GM18858 (cell line): Measurements from ENCODE around the gene SREBF2.
A peak's percentile ranks its signal among the peaks of the same experiment; 100 is the strongest.
"Not testable (repeated sequence)": the region's sequence is repeated elsewhere in the genome, so short reads cannot be mapped to it uniquely, and the experiment has no call there.

Experiments used
- ATAC-seq: cut with Tn5 transposase; IDR thresholded peaks from one replicate; pipeline ENCODE4 v1.9.1; 2021; ENCODE audit not compliant: unreplicated experiment

SREBF2 gene

DNA sequence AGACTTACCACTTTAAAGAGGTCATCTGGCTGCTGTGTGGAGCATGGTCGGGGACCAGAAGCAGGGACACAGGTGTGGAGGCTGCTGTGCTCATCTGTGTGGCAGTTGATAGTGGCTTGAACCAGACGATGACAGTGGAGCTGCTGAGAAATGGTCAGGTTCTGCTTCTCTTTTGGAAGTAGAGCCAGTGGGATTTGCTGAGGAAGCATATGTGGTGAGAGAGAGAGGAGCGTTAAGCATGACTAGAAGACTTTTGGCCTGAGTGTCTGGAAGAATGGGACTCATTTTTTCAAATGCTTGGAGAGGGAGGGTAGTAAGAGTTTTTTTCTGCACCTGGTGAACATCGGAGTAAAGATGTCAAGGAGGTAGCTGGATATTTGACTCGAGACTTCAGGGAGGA, 12.5 kb upstream of the SREBF2 start:
- no peak for ATAC-seq

DNA sequence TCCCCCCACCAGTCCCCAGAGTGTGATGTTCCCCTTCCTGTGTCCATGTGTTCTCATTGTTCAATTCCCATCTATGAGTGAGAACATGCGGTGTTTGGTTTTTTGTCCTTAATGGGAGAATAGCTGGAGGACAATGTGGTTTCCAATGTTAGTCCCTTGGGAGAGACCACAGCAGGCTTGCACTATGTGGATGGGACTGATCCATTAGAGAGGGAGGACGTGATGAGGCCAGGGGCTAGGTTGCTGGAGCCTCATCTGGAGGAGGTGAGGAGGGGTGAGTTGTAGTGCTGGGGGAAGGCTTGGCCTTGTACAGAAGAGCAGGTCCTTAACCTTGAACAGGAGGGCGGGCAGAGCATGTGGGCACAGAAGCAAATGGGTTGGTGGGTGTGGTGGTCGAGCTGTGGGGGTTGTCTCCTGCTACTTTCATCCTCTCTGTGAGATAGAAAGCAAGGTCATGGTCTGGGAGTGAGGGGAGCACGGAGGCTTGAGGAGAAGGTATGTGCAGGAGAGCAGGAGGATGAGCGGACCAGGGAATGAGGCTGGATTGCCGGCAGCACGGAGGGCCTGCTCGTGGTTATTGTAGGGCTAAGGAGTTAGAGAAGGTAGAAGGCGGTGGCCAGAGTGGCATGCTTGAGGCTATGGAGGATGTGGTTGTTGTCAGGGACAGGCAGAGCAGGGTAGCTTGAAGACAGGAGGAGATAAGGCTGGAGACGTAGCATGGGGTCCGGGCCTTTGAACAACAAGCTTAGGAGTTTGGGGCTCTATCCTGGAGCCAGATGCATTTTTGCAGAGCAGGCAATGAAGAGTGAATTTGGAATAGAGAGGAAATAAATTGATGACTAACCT, 11.2 kb upstream of the SREBF2 start:
- ATAC-seq = no peak

DNA sequence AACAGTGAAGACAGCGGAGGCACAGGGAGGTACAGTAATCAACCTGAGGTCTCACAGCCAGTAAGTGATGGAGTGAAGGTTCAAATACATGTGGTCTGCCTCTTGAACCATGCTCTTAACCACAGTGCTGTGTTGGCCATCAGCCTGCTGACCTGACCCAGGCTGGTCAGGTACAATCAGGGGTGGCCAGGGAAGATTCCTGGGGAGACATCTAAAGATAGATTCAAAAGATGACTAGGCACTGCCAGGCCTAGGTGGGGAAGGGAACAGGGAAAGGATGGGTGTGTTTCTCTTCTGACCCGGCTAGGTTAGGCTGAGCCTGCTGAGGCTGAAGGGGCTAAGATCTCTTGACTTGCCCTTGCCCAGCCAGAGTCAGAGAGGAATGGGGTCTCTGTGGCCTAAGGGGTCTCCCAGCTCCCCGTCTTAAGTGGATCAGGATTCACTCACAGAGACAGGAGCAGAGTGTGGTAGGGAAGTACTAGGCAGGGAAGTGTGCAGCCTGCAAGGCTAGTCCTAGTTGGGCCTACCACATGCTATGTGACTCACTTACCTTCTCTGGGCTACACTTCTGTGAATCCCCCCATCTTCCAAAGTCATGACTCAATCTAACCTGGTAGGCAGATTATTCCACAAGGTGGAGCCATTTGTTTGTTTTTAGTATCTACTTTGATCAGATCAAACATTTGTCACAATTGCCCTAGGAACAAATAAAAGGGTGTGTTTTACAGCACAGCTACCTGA, 10.4 kb upstream of the SREBF2 start:
- ATAC-seq = no peak

DNA sequence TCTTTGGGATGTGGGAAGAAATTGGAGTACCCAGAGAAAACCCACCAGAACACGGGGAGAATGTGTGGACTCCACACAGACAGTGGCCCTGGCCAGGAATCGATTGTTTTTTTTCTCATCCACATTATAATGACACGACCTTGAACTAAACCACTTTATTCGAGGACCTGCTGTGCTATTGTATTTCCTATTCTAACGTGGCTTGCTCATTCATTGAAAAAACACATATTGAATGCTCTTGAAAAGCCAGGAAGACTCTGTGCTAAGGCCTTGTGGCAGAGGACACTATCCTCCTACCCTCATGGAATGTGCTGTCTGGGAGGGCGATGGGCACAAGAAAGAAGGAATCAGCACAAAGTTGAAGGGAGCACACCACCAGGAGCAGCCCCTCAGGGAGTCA, 9.1 kb upstream of the SREBF2 start:
- no peak for ATAC-seq

DNA sequence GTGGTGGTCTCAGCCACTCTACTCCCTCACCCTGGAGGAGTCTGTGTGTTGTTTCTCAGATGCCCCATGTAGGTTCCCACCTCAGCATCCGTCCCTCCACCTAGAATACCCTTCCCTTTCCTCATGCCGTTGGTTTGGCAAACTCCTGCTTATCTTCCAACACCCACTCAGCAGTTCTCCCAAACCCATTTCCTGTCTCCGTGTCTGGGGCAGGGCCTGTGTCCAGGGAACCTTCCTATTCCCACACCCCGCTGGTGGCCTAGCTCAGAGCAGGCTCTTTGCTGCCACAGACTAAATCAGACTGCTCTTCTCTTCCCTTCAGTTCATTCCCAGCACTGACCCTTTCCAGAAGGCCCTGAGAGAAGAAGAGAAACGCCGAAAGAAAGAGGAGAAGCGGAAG, 7.5 kb upstream of the SREBF2 start:
- ATAC-seq = no peak

DNA sequence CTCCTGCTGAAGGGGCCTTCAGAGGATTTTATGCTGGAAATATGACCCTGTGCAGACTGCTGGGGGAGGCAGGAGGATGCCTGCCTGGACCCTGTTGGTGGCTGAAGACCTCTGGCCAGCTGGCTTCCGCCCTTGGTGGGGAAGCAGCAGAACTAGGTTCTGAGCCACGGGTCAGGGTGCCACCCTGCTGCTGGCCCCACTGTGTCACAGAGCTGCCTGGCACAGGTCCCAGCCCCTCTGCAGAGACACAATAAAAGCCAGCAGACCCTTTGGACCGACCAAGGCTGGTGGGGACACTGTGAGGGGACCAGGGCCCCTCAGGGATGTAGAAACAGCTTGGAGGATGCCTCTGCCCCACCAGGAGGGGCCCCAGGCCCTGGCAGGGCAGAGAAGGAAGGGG, 6.9 kb upstream of the SREBF2 start:
- no peak for ATAC-seq

DNA sequence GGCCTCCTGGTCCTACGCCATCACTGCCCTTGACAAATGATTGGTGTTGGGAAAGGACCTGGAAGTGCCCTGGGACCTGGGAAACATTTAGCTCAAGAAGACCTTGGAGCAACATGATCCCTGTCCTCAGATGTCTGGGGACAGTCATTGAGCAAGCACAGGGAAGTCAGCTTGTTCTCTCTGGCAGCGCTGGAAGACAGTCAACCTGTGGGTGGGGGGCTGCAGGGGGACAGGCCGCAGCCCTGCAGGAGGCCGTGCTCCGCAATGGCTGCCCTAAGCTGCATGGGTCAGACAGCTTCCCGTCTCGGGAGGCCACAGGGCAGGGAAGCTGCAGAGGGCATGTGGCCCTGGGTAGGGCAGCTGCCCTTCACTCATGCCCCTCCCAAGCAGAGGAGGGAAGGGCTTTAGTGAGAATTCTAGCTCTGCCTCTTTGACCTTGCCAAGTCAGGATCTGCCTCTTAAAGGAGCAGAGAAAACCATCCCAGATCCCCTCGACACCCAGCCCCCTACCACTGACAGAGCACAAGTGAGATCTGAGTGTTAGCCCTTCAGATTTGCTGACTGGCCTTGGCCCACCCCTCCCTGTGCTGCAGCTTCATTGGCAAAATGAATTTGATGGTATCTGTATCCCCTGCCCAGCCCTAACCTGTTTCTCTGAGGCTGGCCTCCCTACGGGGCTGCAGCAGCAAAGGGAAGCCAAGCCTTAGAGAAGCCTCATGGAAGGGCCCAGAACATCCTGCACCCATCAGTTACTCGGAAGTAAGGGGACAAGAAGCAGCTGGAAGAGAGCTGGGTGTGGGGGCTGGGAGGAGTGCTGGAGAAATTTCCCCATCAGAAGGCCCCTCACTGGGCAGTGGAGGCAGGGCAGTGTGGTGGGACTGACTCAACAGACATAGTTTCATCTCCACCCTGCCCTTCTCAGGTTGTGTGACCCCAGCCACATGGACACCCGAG, 6.2 kb upstream of the SREBF2 start:
- no peak for ATAC-seq

DNA sequence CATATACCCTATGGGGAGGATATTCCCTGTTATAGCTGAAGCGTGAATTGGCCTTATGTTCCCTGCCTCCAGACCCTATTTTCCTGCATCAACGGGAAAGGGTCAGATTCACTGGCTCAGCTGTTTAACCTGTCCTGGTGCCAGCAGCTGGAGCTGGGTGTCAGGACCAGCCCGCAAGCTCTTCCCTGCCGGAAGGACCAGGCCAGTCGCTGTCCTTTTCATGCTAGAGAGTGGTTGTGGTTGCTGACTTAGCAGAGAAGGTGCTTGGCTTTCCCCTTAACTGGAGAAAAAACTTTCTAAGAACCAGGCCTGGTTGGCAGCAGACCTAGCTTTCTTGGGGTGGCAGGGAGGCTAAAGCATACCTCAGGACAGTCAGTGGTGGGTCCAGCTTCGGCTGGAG, 5.2 kb upstream of the SREBF2 start:
- no peak for ATAC-seq

DNA sequence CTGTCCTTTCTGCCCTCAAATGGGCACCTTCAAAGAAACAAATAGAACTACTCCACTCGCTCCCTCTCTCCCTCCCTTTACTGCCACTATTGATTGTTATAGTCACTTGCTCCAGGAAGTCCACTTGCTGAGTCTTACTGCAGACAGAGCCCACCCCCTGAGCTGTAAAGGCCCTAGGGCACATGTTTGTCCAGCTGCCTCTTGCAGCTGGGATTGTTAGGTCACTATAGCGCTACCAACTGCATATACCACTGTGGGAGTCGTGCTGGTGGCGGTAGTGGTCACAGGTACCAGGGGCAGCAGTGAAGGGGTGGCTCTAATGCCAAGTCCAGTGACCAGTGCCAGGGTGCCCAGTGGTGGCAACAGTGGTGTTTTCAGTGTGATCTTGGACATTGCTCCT, 4.4 kb upstream of the SREBF2 start:
- ATAC-seq = no peak

DNA sequence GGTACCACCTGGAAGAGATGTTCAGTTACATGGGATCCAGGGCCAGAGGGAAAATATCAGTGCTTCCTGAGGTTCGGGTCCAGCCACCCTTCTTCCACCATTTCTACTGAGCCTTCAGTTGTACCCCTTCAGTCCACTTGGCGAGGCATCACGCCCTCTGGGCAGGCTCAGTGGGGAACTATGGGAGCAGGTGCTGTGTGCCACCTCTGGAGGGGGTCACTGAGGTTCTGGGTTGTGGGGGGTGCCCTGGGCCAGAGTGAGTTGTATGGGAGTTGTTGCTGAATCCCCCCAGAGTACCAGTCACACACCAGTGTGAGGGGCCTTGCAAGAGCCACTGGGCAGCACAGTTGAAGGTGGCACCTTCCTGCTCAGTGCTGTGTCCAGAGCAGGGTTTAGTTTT, 2.7 kb upstream of the SREBF2 start:
- ATAC-seq = no peak

DNA sequence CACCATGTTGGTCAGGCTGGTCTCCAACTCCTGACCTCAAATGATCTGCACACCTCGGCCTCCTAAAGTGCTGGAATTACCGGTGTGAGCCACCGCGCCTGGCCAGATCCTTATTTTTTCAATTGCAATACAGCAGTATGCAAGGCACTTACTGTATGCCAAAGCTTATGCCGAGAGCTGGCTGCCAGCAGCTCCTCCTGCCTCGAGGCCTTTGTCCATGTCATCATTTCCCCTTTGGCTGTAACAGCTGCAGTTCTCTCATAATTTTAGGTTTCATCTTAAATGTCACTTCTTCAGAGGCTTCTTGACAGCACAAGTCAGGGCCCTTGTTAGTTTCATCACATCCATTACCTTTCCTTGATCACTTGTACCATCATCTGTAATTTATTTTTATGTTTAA, 1.5 kb upstream of the SREBF2 start:
- no peak for ATAC-seq

DNA sequence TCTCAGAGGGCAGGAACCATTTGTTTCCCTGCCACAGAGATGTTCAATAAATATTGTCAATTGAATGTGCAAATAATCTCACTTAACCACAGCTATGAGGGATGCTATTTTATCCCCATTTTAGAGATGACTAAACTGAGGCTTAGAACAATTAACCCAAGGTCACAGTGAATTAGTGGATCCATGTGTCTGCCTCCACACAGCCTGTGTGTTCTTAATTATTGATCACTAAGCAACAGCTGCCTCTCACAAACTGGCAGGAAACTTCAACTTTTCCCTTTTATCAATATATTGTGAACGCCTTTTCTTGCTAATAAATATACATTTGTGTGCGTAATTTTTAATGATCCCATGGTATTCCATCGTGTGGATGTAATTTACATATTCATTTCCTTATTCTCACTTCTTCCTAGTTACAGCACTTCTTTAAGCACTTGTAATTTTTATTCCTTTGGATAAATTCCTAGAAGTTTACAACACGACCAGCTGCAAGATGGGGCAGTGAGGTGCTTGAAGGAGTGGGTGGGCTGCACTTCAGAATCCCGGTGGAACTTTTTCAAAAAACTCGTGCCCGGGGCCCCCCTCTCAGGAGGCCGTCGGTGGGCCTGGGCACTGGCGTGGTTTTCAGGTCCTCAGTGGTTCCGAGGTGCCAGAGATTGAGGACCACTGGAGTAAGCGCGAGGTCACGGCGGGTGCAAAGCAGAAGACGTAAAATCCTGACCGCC, 915 bp upstream of the SREBF2 start:
- ATAC-seq = no peak

DNA sequence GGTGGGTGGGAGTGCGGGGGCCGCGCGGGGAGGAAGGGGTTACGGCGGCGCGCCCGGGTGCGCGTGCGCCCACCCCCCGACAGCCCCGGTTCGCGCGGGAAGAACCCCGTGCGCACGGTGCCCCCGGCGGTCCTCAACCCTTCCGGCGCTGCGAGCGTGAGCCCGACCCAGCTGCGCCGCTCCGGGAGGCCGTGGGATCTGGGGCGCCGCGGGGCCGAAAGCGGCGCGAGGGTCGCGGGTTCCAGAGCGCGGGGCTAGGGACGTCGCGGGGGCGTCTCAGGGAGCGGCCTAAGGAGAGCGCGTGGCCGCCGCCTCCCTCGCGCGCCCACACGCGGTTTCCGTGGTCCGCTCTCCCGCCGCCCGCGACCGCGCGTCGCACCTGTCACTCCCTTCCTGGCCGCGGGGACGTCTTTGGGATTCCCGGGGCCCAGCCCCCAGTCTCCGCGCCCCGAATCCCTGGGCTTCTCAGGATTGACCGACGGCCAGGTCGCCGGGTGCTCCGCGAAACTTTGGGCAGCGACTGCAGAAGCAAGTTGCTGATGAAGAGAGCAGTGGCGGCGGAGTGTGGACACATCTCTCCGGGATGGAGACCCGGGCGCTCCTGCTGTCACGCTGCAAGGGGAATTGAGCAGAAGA, 582 bp downstream of the SREBF2 start:
- peak; percentile 11 for ATAC-seq

DNA sequence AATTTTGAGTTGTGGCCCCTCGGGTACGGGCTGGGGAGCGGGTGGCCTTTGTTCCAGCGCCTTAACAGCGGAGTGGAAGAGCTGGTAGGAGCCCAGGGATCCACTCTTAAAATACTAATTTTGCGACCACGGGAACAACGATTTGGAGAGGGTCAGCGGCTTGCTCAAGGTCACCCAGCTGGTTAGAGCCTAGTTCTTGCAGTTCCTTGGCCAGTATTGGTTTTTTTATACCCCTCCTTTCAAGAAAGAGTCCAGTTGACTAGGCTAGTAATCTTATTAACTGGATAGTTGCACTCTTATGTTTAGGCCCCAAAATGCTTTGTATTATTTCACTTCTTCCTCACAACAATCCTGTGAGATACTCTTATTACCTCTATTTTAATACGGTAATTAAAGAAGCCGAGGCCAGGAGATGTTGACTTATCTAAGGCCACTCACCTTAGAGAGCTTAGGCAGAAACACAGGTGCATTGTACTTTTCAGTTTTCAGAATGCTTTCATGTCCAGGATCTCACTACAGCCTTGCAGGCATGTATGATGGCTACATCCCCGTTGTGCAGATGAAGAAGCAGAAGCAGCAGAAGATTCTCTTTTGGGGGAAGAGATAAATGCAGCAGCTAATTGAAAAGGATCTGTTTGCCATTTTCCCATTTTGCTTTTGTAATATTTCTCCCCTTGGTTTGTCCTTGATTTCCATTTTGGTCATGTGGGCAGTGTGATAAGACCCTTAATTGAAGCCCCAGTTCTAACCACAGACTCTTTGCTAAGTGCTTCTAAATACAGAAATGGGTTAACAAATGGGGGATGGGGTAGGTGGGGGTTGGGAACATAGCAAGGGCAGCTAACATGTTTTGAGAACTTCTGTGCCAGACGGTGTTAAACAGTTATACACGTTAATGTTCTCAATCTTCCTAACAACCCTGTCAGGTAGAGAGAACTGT, 1.4 kb downstream of the SREBF2 start:
- ATAC-seq = no peak

DNA sequence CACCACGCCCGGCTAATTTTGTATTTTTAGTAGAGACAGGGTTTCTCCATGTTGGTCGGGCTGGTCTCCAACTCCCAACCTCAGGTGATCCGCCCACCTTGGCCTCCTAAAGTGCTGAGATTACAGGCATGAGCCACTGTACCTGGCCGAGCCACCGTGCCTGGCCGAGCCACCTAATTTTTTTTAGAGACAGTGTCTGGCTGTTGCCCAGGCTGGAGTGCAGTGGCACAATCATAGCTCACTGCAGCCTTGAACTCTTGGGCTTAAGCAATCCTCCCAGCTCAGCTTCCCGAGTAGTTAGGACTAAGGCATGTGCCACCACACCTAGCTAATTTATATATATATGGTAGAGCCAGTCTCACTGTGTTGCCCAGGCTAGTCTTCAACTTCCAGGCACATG, 2.6 kb downstream of the SREBF2 start:
- not testable (repeated sequence) for ATAC-seq

DNA sequence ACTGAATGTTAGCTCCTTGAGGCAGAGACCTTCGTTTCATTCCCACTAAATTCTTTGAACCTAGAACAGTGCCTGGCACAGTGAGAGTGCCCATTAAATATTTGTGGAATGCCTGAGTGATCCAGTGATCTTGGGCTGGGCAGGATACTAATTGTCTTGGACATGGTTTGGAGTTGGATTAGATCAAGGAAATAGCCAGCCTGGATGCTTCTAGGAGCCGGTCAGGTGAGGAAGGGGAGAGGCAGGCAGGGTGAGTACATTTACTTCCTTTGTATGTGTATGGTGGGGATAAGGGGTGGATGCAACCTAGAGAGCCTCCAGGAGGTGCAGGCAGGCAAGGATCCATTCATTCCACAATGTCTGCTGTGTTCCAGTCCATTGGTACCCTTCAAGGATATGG, 3.6 kb downstream of the SREBF2 start:
- no peak for ATAC-seq

DNA sequence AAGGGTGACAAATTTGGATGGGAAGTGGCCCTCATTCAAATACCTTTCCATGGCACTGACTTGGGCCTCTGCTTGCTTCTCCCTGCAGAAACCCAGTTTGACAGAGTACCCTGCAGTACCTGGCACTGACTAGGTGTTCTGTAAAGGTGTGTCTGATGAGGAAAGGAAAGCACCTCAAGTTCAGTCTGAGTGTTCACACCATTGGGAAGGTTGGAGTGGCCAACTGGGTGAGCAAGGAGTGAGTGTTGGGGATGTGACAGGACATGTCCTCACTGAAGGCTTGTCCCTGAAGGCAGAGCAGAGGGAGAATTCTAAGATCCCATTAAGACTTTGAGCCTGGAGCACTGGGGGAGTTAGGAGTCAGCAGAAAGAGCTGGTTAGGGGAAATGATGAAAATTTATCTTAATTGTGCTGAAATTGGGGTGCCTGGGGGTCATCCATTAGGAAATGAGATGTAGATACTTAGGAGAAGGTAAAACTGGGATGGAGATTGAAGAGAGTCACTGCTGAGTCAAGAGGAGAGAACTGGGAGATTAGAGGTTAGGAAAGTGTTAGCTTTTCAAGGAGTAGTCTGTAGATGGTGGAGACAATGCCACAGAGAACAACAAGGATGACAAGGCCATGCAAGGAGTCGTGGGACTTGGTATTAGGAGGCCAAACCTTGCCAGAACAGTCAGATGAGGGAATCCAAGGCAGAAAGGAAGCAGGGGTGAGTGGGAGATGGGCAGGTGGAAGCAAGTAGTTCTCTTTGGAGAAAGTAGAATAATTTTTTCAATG, 6.1 kb downstream of the SREBF2 start:
- no peak for ATAC-seq

DNA sequence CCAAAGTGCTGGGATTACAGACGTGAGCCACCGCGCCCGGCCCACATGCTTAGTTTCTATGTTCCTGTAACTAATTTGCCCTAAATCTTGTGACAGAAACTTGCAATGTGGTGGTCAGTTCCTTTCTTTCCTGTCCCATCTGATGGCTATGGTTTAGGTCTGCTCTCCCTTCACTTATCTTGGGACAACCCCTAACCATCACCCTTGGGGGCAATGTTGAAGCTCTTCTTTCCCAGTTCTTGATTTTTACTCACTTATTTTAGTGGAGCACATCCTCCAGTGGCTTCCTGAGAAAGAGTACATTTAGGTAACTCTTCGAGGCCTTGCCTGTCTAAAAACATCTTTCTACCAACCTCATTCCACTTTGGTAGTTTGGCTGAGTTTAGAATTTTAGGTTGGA, 7.3 kb downstream of the SREBF2 start:
- no peak for ATAC-seq
